Germinal center (tissue), 1 donor: ENCODE data around the gene SGCD.

Source experiments
- DNase-seq: peaks from one replicate; pipeline ENCODE4 v3.0.0; 2012; ENCODE audit warnings: mixed read lengths, low spot score

Gene SGCD

GRCh38 chr5:156326718-156327259 is at the start of gene SGCD:
TSS of gene SGCD (plus strand) at chr5:156327164.
- no peak for DNase-seq

- DNase-seq: no peak
Measured at GRCh38 chr5:156277290-156277689, 49.7 kb upstream of the SGCD start.

GRCh38 chr5:156295431-156295830 is 31.5 kb upstream of the SGCD start:
- DNase-seq: no peak

GRCh38 chr5:156310115-156310514 is 16.8 kb upstream of the SGCD start:
- DNase-seq: no peak

GRCh38 chr5:156312897-156313694 is 13.9 kb upstream of the SGCD start:
- DNase-seq: no peak

- no peak for DNase-seq
Measured at GRCh38 chr5:156314416-156314815, 12.5 kb upstream of the SGCD start.

- DNase-seq: no peak
Measured at GRCh38 chr5:156322666-156323065, 4.3 kb upstream of the SGCD start.

GRCh38 chr5:156327296-156327695 is 332 bp downstream of the SGCD start:
- DNase-seq: no peak

- DNase-seq: no peak
Measured at GRCh38 chr5:156328161-156328560, 1.2 kb downstream of the SGCD start.

- no peak for DNase-seq
Measured at GRCh38 chr5:156328766-156329165, 1.8 kb downstream of the SGCD start.

GRCh38 chr5:156329171-156329611 is 2.2 kb downstream of the SGCD start:
- DNase-seq: no peak

- no peak for DNase-seq
Measured at GRCh38 chr5:156330141-156330870, 3.3 kb downstream of the SGCD start.

GRCh38 chr5:156331181-156331580 is 4.2 kb downstream of the SGCD start:
- no peak for DNase-seq

- DNase-seq: no peak
Measured at GRCh38 chr5:156331845-156332244, 4.9 kb downstream of the SGCD start.

- DNase-seq: no peak
Measured at GRCh38 chr5:156332245-156332644, 5.3 kb downstream of the SGCD start.

GRCh38 chr5:156339139-156339841 is 12.3 kb downstream of the SGCD start:
- DNase-seq: no peak

GRCh38 chr5:156340893-156341292 is 13.9 kb downstream of the SGCD start:
- DNase-seq: no peak

- no peak for DNase-seq
Measured at GRCh38 chr5:156350256-156350655, 23.3 kb downstream of the SGCD start.

- no peak for DNase-seq
Measured at GRCh38 chr5:156351423-156351822, 24.5 kb downstream of the SGCD start.

GRCh38 chr5:156354571-156354970 is 27.6 kb downstream of the SGCD start:
- DNase-seq: no peak

GRCh38 chr5:156356238-156356637 is 29.3 kb downstream of the SGCD start:
- DNase-seq: no peak

GRCh38 chr5:156359476-156359875 is 32.5 kb downstream of the SGCD start:
- DNase-seq: no peak
